OCI-LY7 (cell line): Measurements from ENCODE around the gene IGFL3. TPM values are rescaled to one million over a fixed set of nuclear protein-coding genes. Genes with fewer than 3 reads are reported as not detected.

Experiments used
- BruUV-seq: library from RNA; stranded (reverse); fragments of 400-500 nt; replicated peaks from 2 replicates; lab custom pipeline; 2021; lab: Mats Ljungman, UMichigan
- CTCF ChIA-PET: fragments of 300-600 bp; sonication (Branson Sonifier 250); formaldehyde crosslinking; loops from one replicate; lab custom pipeline; 2022; ENCODE audit warnings: antibody characterized with exemption; ENCODE audit not compliant: unreplicated experiment; lab: Charles Lee
- POLR2A ChIA-PET: fragments of 300-600 bp; sonication (Branson Sonifier 250); formaldehyde crosslinking; loops from one replicate; lab custom pipeline; 2022; ENCODE audit warnings: antibody characterized with exemption; lab: Charles Lee
- DNase-seq: peaks from one replicate; pipeline ENCODE4 v3.0.0-alpha.2; 2015; ENCODE audit warnings: low spot score
- H2AFZ ChIP-seq: fragments of 200-600 bp; sonication (generic), shearing (Covaris generic); 2 replicates; pipeline ENCODE4 v1.6.1; 2014; ENCODE audit warnings: mild to moderate bottlenecking, antibody characterized with exemption, low read length, moderate library complexity
- H3K27ac ChIP-seq: fragments of 200-600 bp; sonication (generic); 2 replicates; pipeline ENCODE4 v1.5.1; 2014; ENCODE audit warnings: mixed run types, low read depth, mild to moderate bottlenecking, moderate library complexity, low read length, inconsistent platforms; ENCODE audit not compliant: poor library complexity, severe bottlenecking
- H3K36me3 ChIP-seq: fragments of 200-600 bp; sonication (generic); 2 replicates; pipeline ENCODE4 v1.6.1; 2014; ENCODE audit warnings: mild to moderate bottlenecking, antibody characterized with exemption, low read length, moderate library complexity, mixed read lengths; ENCODE audit not compliant: insufficient read depth
- H3K4me1 ChIP-seq: fragments of 200-600 bp; sonication (generic); 2 replicates; pipeline ENCODE4 v1.5.1; 2014; ENCODE audit warnings: mild to moderate bottlenecking, low read length; ENCODE audit not compliant: insufficient read depth, poor library complexity, severe bottlenecking
- H3K4me2 ChIP-seq: fragments of 200-600 bp; sonication (generic); 2 replicates; pipeline ENCODE4 v1.6.1; 2014; ENCODE audit warnings: mild to moderate bottlenecking, low read length
- H3K4me3 ChIP-seq: fragments of 200-600 bp; sonication (generic); 2 replicates; pipeline ENCODE4 v1.5.1; 2014; ENCODE audit warnings: mild to moderate bottlenecking, low read depth, low read length; ENCODE audit not compliant: poor library complexity, severe bottlenecking
- H3K79me2 ChIP-seq: fragments of 200-600 bp; sonication (generic); 2 replicates; pipeline ENCODE4 v1.6.1; 2016; ENCODE audit warnings: low read depth, mild to moderate bottlenecking, low read length, moderate library complexity, mixed read lengths; ENCODE audit not compliant: insufficient read depth
- H3K9me2 ChIP-seq: fragments of 200-600 bp; sonication (generic); 2 replicates; pipeline ENCODE4 v1.6.1; 2016; ENCODE audit warnings: mild to moderate bottlenecking, low read length, mixed read lengths; ENCODE audit not compliant: insufficient read depth
- H3K9me3 ChIP-seq: fragments of 200-600 bp; sonication (generic); 2 replicates; pipeline ENCODE4 v1.6.1; 2014; ENCODE audit warnings: mild to moderate bottlenecking, mixed run types, low read length, mixed read lengths
- H4K20me1 ChIP-seq: fragments of 200-600 bp; sonication (generic); 2 replicates; pipeline ENCODE4 v1.6.1; 2014; ENCODE audit warnings: mild to moderate bottlenecking, antibody characterized with exemption, low read length, moderate library complexity, mixed read lengths; ENCODE audit not compliant: insufficient read depth
- CTCF ChIP-seq: fragments of 200-600 bp; sonication (generic); conservative IDR thresholded peaks from 2 replicates; pipeline ENCODE4 v1.5.1; 2014; ENCODE audit warnings: mild to moderate bottlenecking, antibody characterized with exemption, low read length, moderate library complexity, mixed read lengths
- EZH2phosphoT487 ChIP-seq: fragments of 200-600 bp; sonication (generic); IDR thresholded peaks from 2 replicates; pipeline ENCODE4 v1.6.1; 2018; ENCODE audit warnings: low read depth, borderline replicate concordance, mild to moderate bottlenecking, mixed run types, antibody characterized with exemption, low read length, moderate library complexity, mixed read lengths
- intact Hi-C: fragments of 100-400 bp; cut with micrococcal nuclease; formaldehyde crosslinking; loops from one replicate; pipeline ENCODE4 v1.10.0; 2022; ENCODE audit not compliant: unreplicated experiment
- total RNA-seq, 2 experiments: library from RNA; depleted of rRNA in 1 of 2; stranded (reverse); fragments of >200 nt in 1 of 2; shearing (Covaris generic) in 1 of 2; gene quantifications; 2 replicates each; pipeline ENCODE4 v1.2.3, GENCODE V29; 2014 to 2022

IGFL3 gene
- total RNA-seq, 2 experiments from 2014 or later: not detected

DNA sequence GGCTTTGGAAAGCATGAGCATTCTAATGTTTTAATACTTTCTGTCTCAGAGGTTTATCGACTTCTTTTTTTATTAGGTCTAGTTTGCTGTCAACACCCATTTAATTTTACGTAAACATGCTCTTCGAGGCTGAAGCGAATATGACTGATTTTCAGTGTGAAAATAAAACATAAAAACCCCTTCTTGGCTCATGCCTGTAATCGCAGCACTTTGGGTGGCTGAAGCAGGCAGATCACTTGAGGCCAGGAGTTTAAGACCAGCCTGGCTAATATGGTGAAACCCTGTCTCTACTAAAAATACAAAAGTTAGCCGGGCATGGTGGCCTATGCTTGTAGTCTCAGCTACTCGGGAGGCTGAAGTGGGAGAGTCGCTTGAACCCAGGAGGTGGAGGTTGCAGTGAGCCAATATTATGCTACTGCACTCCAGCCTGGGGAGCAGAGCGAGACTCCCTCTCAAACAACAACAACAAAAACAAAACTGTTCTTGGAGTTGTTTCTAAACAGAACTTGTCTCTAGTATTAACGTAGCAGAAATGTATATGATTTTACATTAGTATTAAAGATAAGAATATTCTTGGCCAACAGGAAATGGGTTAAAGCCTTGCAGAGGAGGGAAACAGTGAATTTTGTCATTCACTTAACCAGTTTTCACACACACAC lies 7.1 kb upstream of the IGFL3 start:
- TF ChIP-seq EZH2phosphoT487 (no peak), CTCF (no peak)
- CTCF ChIA-PET: no interaction called here

GRCh38 chr19:46126086-46126580 lies 1.6 kb upstream of the IGFL3 start:
- Histone ChIP-seq H3K4me1 (no peaks in the 10 kb centered on the region), H3K9me3 (no peaks in the 10 kb centered on the region), H3K9me2 (no peaks in the 10 kb centered on the region), H4K20me1 (no peaks in the 10 kb centered on the region), H3K36me3 (no peaks in the 10 kb centered on the region), H2AFZ (no peak overlapping the region), H3K4me3 (no peak overlapping the region), H3K79me2 (no peaks in the 10 kb centered on the region), H3K4me2 (no peak overlapping the region), H3K27ac (no peak overlapping the region)
- intact Hi-C loops: no loop called here
- BruUV-seq: no TSS peak
- CTCF ChIA-PET: no interaction called here
- TF ChIP-seq EZH2phosphoT487 (no peak), CTCF (no peak)
- POLR2A ChIA-PET: no interaction called here
- DNase-seq: no peak

More for the DNA sequence above, 7.1 kb upstream of the IGFL3 start:
- intact Hi-C loops: no loop called here
- Histone ChIP-seq H3K27ac (no peak overlapping the region), H3K9me2 (no peaks in the 10 kb centered on the region), H4K20me1 (no peaks in the 10 kb centered on the region), H3K79me2 (no peaks in the 10 kb centered on the region), H3K4me2 (no peak overlapping the region), H2AFZ (no peak overlapping the region), H3K4me3 (no peak overlapping the region), H3K36me3 (no peaks in the 10 kb centered on the region), H3K9me3 (no peaks in the 10 kb centered on the region), H3K4me1 (no peaks in the 10 kb centered on the region)
- DNase-seq: no peak
- POLR2A ChIA-PET: no interaction called here
- BruUV-seq: no TSS peak

DNA sequence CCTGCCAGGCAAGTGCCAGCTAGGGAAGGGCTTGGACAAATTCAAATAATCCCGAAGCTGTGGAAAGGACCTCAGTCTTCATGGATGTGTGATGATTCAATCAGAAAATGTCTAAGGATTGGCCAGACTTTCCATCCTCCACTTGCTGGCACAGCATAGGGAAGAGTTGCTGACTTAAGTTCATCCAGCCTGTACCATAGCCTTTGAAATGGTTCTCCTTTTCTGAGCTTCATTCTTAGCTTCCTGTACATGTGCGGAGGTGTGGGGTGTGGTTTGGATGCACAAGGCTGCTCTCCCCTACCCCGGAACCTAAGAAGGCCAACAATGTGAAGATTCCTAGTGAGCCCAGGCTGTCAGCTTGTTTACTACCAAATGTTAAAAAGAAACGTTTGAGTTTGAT lies 959 bp upstream of the IGFL3 start:
- ChIA-PET CTCF (no interaction called here), POLR2A (interaction anchor here (0.5 kb wide), 1 partner anchor 563 kb away, joined by 4 read pairs; no protein-coding TSS in a partner anchor)
- peak; percentile 3 for DNase-seq
- intact Hi-C loops: no loop called here
- Histone ChIP-seq H3K4me3 (no peak overlapping the region), H3K9me3 (no peaks in the 10 kb centered on the region), H3K27ac (no peak overlapping the region), H3K79me2 (no peaks in the 10 kb centered on the region), H3K4me2 (no peak overlapping the region), H3K4me1 (no peaks in the 10 kb centered on the region), H2AFZ (no peak overlapping the region), H4K20me1 (no peaks in the 10 kb centered on the region), H3K36me3 (no peaks in the 10 kb centered on the region), H3K9me2 (no peaks in the 10 kb centered on the region)
- TF ChIP-seq CTCF (no peak), EZH2phosphoT487 (no peak)
- BruUV-seq: no TSS peak
